GM23338 (cell line): ENCODE data around the gene SPECC1.

Source experiments
- CTCF ChIP-seq, 2 experiments: fragments of 200-600 bp in 1 of 2; sonication (generic) in 1 of 2; conservative IDR thresholded peaks; 2 replicates each; pipeline versions ENCODE4 v1.5.1 to v1.6.1; 2016 to 2017; ENCODE audit warnings: antibody characterized with exemption in 2 of 2, low read depth in 2 of 2, mild to moderate bottlenecking in 2 of 2, moderate library complexity in 1 of 2
- EZH2phosphoT487 ChIP-seq: fragments of 200-600 bp; sonication (generic); IDR thresholded peaks from one replicate; pipeline ENCODE4 v1.8.1; 2018; ENCODE audit warnings: antibody characterized with exemption; ENCODE audit not compliant: unreplicated experiment
- JUNB ChIP-seq: IDR thresholded peaks from one replicate; pipeline ENCODE4 v1.6.1; 2016; ENCODE audit warnings: antibody characterized with exemption; ENCODE audit not compliant: unreplicated experiment

- TF ChIP-seq CTCF (conservative IDR thresholded peaks at IDR 0.05; ENCODE audit: low read depth in 2 of 2) (no peak), JUNB (no peak), EZH2phosphoT487 (no peak)
Observed at GRCh38 chr17:20256144-20256543, 247.0 kb downstream of the SPECC1 start.
